K562 (cell line): ENCODE results near the gene ASPRV1. TPM values are rescaled to one million over a fixed set of nuclear protein-coding genes. Genes with fewer than 3 reads are reported as not detected.

Experiments
- C11orf30 ChIP-seq: fragments of 450-650 bp; IDR thresholded peaks from 2 replicates; pipeline ENCODE4 v1.6.1; 2016; ENCODE audit warnings: low read depth, mild to moderate bottlenecking
- CREB3L1 ChIP-seq: fragments of 450-650 bp; IDR thresholded peaks from 2 replicates; pipeline ENCODE4 v1.6.1; 2014; ENCODE audit warnings: low read depth, mild to moderate bottlenecking, moderate library complexity, borderline replicate concordance
- ELF2 ChIP-seq: fragments of 250-450 bp; sonication (Bioruptor Pico); IDR thresholded peaks from 2 replicates; pipeline ENCODE4 v1.5.0; 2021; ENCODE audit warnings: mild to moderate bottlenecking
- ESRRA ChIP-seq: fragments of 450-650 bp; IDR thresholded peaks from 2 replicates; pipeline ENCODE4 v1.6.1; 2014; ENCODE audit warnings: low read depth, mild to moderate bottlenecking, moderate library complexity, borderline replicate concordance
- FOXP4 ChIP-seq: sonication (generic); formaldehyde crosslinking; IDR thresholded peaks from 2 replicates; pipeline ENCODE4 v1.8.0; 2022; ENCODE audit warnings: mild to moderate bottlenecking, missing genetic modification reagents, borderline replicate concordance
- HDAC1 ChIP-seq, 2 experiments: fragments of 450-650 bp; IDR thresholded peaks; 2 replicates each; pipeline ENCODE4 v1.6.1; 2016 to 2017; ENCODE audit warnings: inconsistent platforms in 1 of 2, mild to moderate bottlenecking in 1 of 2, moderate library complexity in 1 of 2
- KDM1A ChIP-seq, 2 experiments: fragments of 450-650 bp; IDR thresholded peaks; 2 replicates each; pipeline ENCODE4 v1.6.1; 2016; ENCODE audit warnings: mild to moderate bottlenecking in 2 of 2
- LARP7 ChIP-seq: fragments of 450-650 bp; IDR thresholded peaks from 2 replicates; pipeline ENCODE4 v1.6.1; 2016
- MCM7 ChIP-seq, 2 experiments: fragments of 450-650 bp; IDR thresholded peaks; 2 replicates each; pipeline ENCODE4 v1.6.1; 2016 to 2018
- MXD1 ChIP-seq: fragments of 250-450 bp; sonication (Bioruptor Pico); IDR thresholded peaks from 2 replicates; pipeline ENCODE4 v1.8.0; 2021; ENCODE audit warnings: borderline replicate concordance, mild to moderate bottlenecking, moderate library complexity; ENCODE audit not compliant: poor library complexity, severe bottlenecking
- PCBP2 ChIP-seq: fragments of 200-400 bp; formaldehyde crosslinking; IDR thresholded peaks from 2 replicates; pipeline ENCODE4 v1.6.1; 2018; ENCODE audit warnings: low read length, low read depth, mild to moderate bottlenecking, moderate library complexity; ENCODE audit not compliant: poor library complexity, severe bottlenecking
- POU5F1 ChIP-seq: fragments of 150-350 bp; IDR thresholded peaks from 2 replicates; pipeline ENCODE4 v1.6.1; 2014; ENCODE audit warnings: borderline replicate concordance, low read length, low read depth, mild to moderate bottlenecking; ENCODE audit not compliant: partially characterized antibody
- PURB ChIP-seq: sonication (generic); formaldehyde crosslinking; IDR thresholded peaks from 2 replicates; pipeline ENCODE4 v1.9.0; 2021; ENCODE audit warnings: low read depth, mild to moderate bottlenecking, missing genetic modification reagents
- TAF15 ChIP-seq: fragments of 200-400 bp; formaldehyde crosslinking; IDR thresholded peaks from 2 replicates; pipeline ENCODE4 v1.6.1; 2017; ENCODE audit warnings: mild to moderate bottlenecking, low read depth, low read length, moderate library complexity
- TBL1XR1 ChIP-seq, 2 experiments: IDR thresholded peaks; 2 replicates each; pipeline ENCODE4 v1.6.1; 2012; ENCODE audit warnings: improper control_type of control experiment in 2 of 2, low read length in 2 of 2, mild to moderate bottlenecking in 1 of 2
- ZBTB17 ChIP-seq: fragments of 450-650 bp; formaldehyde crosslinking; IDR thresholded peaks from 2 replicates; pipeline ENCODE4 v1.4.0; 2020; ENCODE audit warnings: mild to moderate bottlenecking
- ZNF217 ChIP-seq: sonication (generic); formaldehyde crosslinking; IDR thresholded peaks from 2 replicates; pipeline ENCODE4 v1.8.0; 2022; ENCODE audit warnings: mild to moderate bottlenecking, missing genetic modification reagents
- ZNF592 ChIP-seq: fragments of 450-650 bp; IDR thresholded peaks from 2 replicates; pipeline ENCODE4 v1.6.1; 2017; ENCODE audit warnings: antibody characterized with exemption, mild to moderate bottlenecking
- polyA plus RNA-seq, 8 experiments: library from polyadenylated mRNA; depleted of rRNA in 4 of 8; stranded (reverse) in 5 of 8; unstranded in 3 of 8; fragments of >200 nt; fragmentation: Nextera tagmentation in 2 of 8; fragmentation: Illumina TruSeq in 1 of 8; extraction: Ambion mirVana in 2 of 8; extraction: Trizol in 1 of 8; gene quantifications; 2 replicates each; pipeline versions ENCODE4 v1.2.1 to v1.2.3, GENCODE V29; 2011 to 2014; ENCODE audit warnings: inconsistent platforms in 1 of 8, missing spikeins in 1 of 8
- total RNA-seq, 7 experiments: library from RNA; depleted of rRNA in 6 of 7; stranded (reverse); fragments of >200 nt in 6 of 7; fragmentation: Illumina TruSeq in 2 of 7; extraction: Trizol in 2 of 7; gene quantifications; 2 replicates each; pipeline versions ENCODE4 v1.2.1 to v1.2.3, GENCODE V29; 2011 to 2021; ENCODE audit warnings: low replicate concordance in 1 of 7

The ASPRV1 gene
- total and polyA plus RNA-seq, 9 of the 15 experiments (the other 6 are each of a cell fraction or from before 2014, with no cell fraction given): 0.17 to 0.72 (median 0.47) TPM; not detected in 1

- peak; percentile 87 for TF ChIP-seq CREB3L1
- TF ChIP-seq FOXP4 (CRISPR knock-in tag): no peak
- no peak for TF ChIP-seq PURB (CRISPR knock-in tag)
- peak in 1 of 2 experiments; percentile 39; a peak in 1 of 4 replicates for TF ChIP-seq KDM1A (IDR thresholded peaks at IDR 0.05)
- TF ChIP-seq C11orf30: no peak
- TF ChIP-seq ZNF217 (CRISPR knock-in tag): no peak
- no peak for TF ChIP-seq TAF15
- peak; percentile 99 for TF ChIP-seq ZNF592
- peak; percentile 75; the same call in 1 of the 2 replicates for TF ChIP-seq ESRRA
- TF ChIP-seq HDAC1 (IDR thresholded peaks at IDR 0.05): peak in 1 of 2 experiments; percentile 62; a peak in 1 of 4 replicates
- peak in 1 of 2 experiments; percentile 62; a peak in 1 of 4 replicates for TF ChIP-seq TBL1XR1 (IDR thresholded peaks at IDR 0.05; ENCODE audit: low read length in 2 of 2)
- no peak for TF ChIP-seq PCBP2
- no peak for TF ChIP-seq MCM7 (IDR thresholded peaks at IDR 0.05)
- TF ChIP-seq LARP7: no peak
- peak; percentile 49; the same call in 1 of the 2 replicates for TF ChIP-seq ELF2 (CRISPR knock-in tag)
- TF ChIP-seq MXD1 (CRISPR knock-in tag): peak; percentile 18
- peak; percentile 90 for TF ChIP-seq ZBTB17 (CRISPR knock-in tag)
- no peak for TF ChIP-seq POU5F1
Observed at GRCh38 chr2:69975853-69976462, 14.5 kb upstream of the ASPRV1 start (continued).
